22Rv1 (cell line): ENCODE measurements around the gene PPP1R2.

ENCODE experiments used
- H3K27ac ChIP-seq: fragments of 450-650 bp; 2 replicates; pipeline ENCODE4 v1.5.1; 2017
- CTCF ChIP-seq: fragments of 450-650 bp; IDR thresholded peaks from 2 replicates; pipeline ENCODE4 v1.5.1; 2017; ENCODE audit warnings: mild to moderate bottlenecking
- ZFX ChIP-seq: fragments of 450-650 bp; IDR thresholded peaks from 2 replicates; pipeline ENCODE4 v1.6.1; 2017; ENCODE audit warnings: antibody characterized with exemption, borderline replicate concordance

PPP1R2 gene

GRCh38 chr3:195537995-195538394 is 5.1 kb downstream of the PPP1R2 start:
- TF ChIP-seq CTCF, result no peak
- no peak for TF ChIP-seq ZFX
- H3K27ac ChIP-seq, result no peak overlapping the region

DNA sequence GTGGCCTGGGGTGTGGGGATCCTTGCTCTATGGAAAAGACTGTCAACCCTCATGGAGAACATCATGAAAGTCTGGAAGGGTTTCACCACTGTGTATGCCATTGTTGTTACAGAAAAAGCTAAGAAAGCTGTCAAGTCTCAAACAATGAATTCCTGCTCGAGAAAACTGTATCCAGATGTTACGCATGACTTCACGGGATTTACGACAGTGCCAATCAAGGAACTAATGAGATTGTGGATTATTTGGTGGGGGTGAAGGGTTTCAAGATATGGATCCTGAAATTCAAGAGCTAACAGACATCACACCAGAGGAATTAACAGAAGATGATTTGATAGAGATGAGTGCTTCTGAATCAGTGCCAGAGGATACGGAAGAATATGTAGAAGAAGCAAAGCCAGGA is 7.8 kb downstream of the PPP1R2 start:
- no peak overlapping the region for H3K27ac ChIP-seq
- TF ChIP-seq CTCF (no peak), ZFX (no peak)

DNA sequence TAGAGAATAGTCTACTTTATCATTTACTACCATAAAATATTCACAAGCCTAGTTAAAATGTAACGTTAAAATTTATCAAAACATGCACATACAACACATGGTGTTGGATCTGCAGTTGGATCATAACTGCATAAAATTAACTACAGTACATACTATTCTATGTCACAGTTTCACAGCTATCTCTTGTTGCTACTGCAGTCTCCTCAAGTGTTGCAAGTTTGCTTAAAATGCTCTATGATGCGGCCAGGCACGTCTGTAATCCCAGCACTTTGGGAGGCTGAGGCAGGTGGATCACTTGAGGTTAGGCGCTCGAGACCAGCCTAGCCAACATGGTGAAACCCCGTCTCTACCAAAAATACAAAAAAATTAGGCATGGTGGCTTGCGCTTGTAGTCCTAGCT is 10.3 kb downstream of the PPP1R2 start:
- H3K27ac ChIP-seq, result no peak overlapping the region
- TF ChIP-seq ZFX (no peak), CTCF (no peak)

- TF ChIP-seq CTCF (no peak), ZFX (no peak)
- H3K27ac ChIP-seq, result no peak overlapping the region
Observed at GRCh38 chr3:195532345-195532744, 10.8 kb downstream of the PPP1R2 start.

- H3K27ac ChIP-seq, result no peak overlapping the region
- TF ChIP-seq ZFX (no peak), CTCF (no peak)
Observed at GRCh38 chr3:195531683-195532082, 11.4 kb downstream of the PPP1R2 start.

DNA sequence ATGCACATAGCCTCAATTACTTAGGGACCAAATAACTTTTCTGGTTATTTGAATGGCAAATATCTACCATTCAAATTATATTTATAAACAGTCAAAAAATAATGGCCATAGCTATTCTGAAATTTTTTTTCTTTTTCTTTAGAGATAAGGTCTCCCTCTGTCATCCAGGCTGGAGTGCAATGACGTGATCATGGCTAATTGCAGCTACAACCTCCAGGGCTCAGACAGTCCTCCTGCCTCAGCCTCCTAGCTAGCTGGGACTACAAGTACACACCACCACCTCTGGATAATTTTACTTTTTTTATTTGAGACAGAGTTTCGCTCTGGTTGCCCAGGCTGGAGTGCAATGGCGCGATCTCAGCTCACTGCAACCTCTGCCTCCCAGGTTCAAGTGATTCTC is 16.6 kb downstream of the PPP1R2 start:
- no peak overlapping the region for H3K27ac ChIP-seq
- TF ChIP-seq CTCF, result no peak
- no peak for TF ChIP-seq ZFX

DNA sequence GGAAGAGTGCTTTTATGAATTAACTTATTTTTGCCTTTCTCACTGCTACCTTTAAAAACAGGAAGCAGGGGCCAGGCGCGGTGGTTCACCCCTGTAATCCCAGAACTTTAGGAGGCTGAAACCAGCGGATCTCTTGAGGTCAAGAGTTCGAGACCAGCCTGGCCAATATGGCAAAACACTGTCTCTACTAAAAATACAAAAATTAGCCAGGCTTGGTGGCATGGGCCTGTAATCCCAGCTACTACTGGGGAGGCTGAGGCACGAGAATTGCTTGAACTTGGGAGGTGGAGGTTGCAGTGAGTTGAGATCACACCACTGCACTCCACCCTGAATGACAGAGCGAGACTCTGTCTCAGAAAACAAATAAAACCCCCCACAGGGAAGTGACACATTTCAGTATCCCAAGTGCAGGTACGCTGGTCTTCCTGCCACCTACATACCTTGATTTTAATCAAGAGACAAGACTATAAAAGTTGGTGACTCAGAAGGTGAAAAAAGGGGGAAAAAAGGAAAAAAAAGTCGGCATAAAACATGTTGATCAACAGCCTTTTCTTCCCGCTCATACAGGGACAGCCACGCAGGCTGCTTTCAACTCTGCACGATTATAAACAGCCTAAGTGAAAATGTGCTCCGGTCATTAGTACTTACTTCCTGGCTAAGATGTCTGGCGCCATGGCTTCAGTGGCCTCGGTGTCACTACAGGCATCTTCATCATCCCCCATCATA is 18.8 kb downstream of the PPP1R2 start:
- no peak for TF ChIP-seq ZFX
- no peak for TF ChIP-seq CTCF
- no peak overlapping the region for H3K27ac ChIP-seq
